Measurements from ENCODE around the gene MRFAP1. TPM values are rescaled to one million over a fixed set of nuclear protein-coding genes. Genes with fewer than 3 reads are reported as not detected.

MRFAP1 gene
- total and polyA plus RNA-seq, 10 of the 15 experiments (the other 5 are each of a cell fraction or from before 2014, with no cell fraction given) = 18.7 to 105 (median 80.8) TPM

GRCh38 chr4:6668391-6668790 lies 27.9 kb downstream of the MRFAP1 start:
- intact Hi-C loops (cut with micrococcal nuclease; ENCODE audit: unreplicated experiment) = no loop called here
- H3K9ac ChIP-seq (ENCODE audit: control insufficient read depth, insufficient read depth, low read length) = no peak overlapping the region
- DNase-seq (ENCODE audit: low read depth, low spot score) (no peak), FAIRE-seq (no peak), ATAC-seq (no peak)
- no peak overlapping the region for H3K4me2 ChIP-seq (ENCODE audit: control insufficient read depth, insufficient read depth)
- BruUV-seq (replicated peaks) = no TSS peak
- peaks cover 4 to 7% of the 10 kb centered on the region in 2 experiments for H3K27me3 ChIP-seq (replicated peaks in 1 of 2; ENCODE audit: control insufficient read depth in 2 of 2, insufficient read depth in 2 of 2, low read length in 1 of 2)
- H3K36me3 ChIP-seq (ENCODE audit: control insufficient read depth in 2 of 2, insufficient read depth in 2 of 2, low read length in 1 of 2) = no peaks in the 10 kb centered on the region
- H3K79me2 ChIP-seq (ENCODE audit: control insufficient read depth, insufficient read depth, low read length) = no peaks in the 10 kb centered on the region
- WGBS (ENCODE audit: insufficient coverage, insufficient replicate concordance, low lambda C conversion rate, missing lambda C conversion rate) = 49% methylated on average over 11 of the region's 11 CpGs
- POLR2A ChIA-PET = no interaction called here
- no peak overlapping the region for H2AFZ ChIP-seq (ENCODE audit: control insufficient read depth, low read depth, low read length)
- no peaks in the 10 kb centered on the region; the same call in 2 of the 3 replicates for H3K9me3 ChIP-seq (replicated peaks; ENCODE audit: control insufficient read depth, insufficient read depth, low read length)
- in situ Hi-C loops (cut with MboI) = no loop called here
- H3K4me1 ChIP-seq (ENCODE audit: control insufficient read depth, insufficient read depth, low read length) = no peaks in the 10 kb centered on the region
- H3K27ac ChIP-seq (ENCODE audit: control insufficient read depth, insufficient read depth) = no peak overlapping the region
- TF ChIP-seq CHD1 (IDR thresholded peaks at IDR 0.05; ENCODE audit: low read depth, low read length) = no peak
- no peak for TF ChIP-seq POLR2AphosphoS5 (IDR thresholded peaks at IDR 0.05; ENCODE audit: low read length)
- no peak for TF ChIP-seq IKZF1 (conservative IDR thresholded peaks at IDR 0.05)
- no peak for TF ChIP-seq SUPT20H (IDR thresholded peaks at IDR 0.05; ENCODE audit: borderline replicate concordance, control insufficient read depth, low read depth, low read length)
- no peak for TF ChIP-seq ATF3 (IDR thresholded peaks at IDR 0.05; ENCODE audit: borderline replicate concordance, extremely low read depth, low read depth, low read length)
- TF ChIP-seq HDAC6 (IDR thresholded peaks at IDR 0.05; ENCODE audit: unreplicated experiment) = no peak
- no peak for TF ChIP-seq EZH2 (IDR thresholded peaks at IDR 0.05; ENCODE audit: borderline replicate concordance, control insufficient read depth, low read depth, low read length)
- TF ChIP-seq E2F4 (IDR thresholded peaks at IDR 0.05; ENCODE audit: low read depth, low read length) = no peak
- TF ChIP-seq CUX1 (IDR thresholded peaks at IDR 0.05; ENCODE audit: insufficient replicate concordance, low read depth, low read length) = no peak
- no peak for TF ChIP-seq POLR2AphosphoS2 (IDR thresholded peaks at IDR 0.05; ENCODE audit: low read depth, low read length)
- SMC1A ChIA-PET (ENCODE audit: uncharacterized antibody, unreplicated experiment) = no interaction called here
- H4K20me1 ChIP-seq (ENCODE audit: control insufficient read depth, insufficient read depth) = no peaks in the 10 kb centered on the region
- RAD21 ChIA-PET (ENCODE audit: unreplicated experiment) = no interaction called here
- CTCF ChIA-PET = no interaction called here
- no peak overlapping the region for H3K4me3 ChIP-seq

Measured in GM12878 (cell line).